Ishikawa (cell line): Measurements from ENCODE around the gene BANP.

Experiments
- CEBPB ChIP-seq: IDR thresholded peaks from 2 replicates; pipeline ENCODE4 v1.6.1; 2012
- CREB1 ChIP-seq: IDR thresholded peaks from 2 replicates; pipeline ENCODE4 v1.6.1; 2012; ENCODE audit warnings: low read depth
- EGR1 ChIP-seq: IDR thresholded peaks from 2 replicates; pipeline ENCODE4 v1.6.1; 2012
- EP300 ChIP-seq: IDR thresholded peaks from 2 replicates; pipeline ENCODE4 v1.6.1; 2012; ENCODE audit warnings: borderline replicate concordance
- FOXM1 ChIP-seq: IDR thresholded peaks from 2 replicates; pipeline ENCODE4 v1.6.1; 2012; ENCODE audit warnings: low read depth, borderline replicate concordance
- MAX ChIP-seq: IDR thresholded peaks from 2 replicates; pipeline ENCODE4 v1.6.1; 2012
- NFIC ChIP-seq: IDR thresholded peaks from 2 replicates; pipeline ENCODE4 v1.6.1; 2012
- RAD21 ChIP-seq: IDR thresholded peaks from 2 replicates; pipeline ENCODE4 v1.6.1; 2012; ENCODE audit warnings: low read depth
- REST ChIP-seq: IDR thresholded peaks from 2 replicates; pipeline ENCODE4 v1.6.1; 2012; ENCODE audit warnings: low read depth, mild to moderate bottlenecking
- TAF1 ChIP-seq: IDR thresholded peaks from 2 replicates; pipeline ENCODE4 v1.6.1; 2012; ENCODE audit warnings: low read depth, mild to moderate bottlenecking
- TCF12 ChIP-seq: IDR thresholded peaks from 2 replicates; pipeline ENCODE4 v1.6.1; 2012; ENCODE audit warnings: low read depth
- TEAD4 ChIP-seq: IDR thresholded peaks from 2 replicates; pipeline ENCODE4 v1.6.1; 2012
- YY1 ChIP-seq: IDR thresholded peaks from 2 replicates; pipeline ENCODE4 v1.6.1; 2012; ENCODE audit warnings: low read depth
- ZBTB7A ChIP-seq: IDR thresholded peaks from 2 replicates; pipeline ENCODE4 v1.6.1; 2012; ENCODE audit warnings: low read depth
- TF ChIP-seq, protein P1 (sequence below): IDR thresholded peaks from 2 replicates; pipeline ENCODE4 v1.6.1; 2012

BANP gene

GRCh38 chr16:88023786-88024185, 72.6 kb downstream of the BANP start:
- TF ChIP-seq, protein P1, sequence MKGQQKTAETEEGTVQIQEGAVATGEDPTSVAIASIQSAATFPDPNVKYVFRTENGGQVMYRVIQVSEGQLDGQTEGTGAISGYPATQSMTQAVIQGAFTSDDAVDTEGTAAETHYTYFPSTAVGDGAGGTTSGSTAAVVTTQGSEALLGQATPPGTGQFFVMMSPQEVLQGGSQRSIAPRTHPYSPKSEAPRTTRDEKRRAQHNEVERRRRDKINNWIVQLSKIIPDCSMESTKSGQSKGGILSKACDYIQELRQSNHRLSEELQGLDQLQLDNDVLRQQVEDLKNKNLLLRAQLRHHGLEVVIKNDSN: no peak
- TF ChIP-seq CEBPB (no peak), NFIC (no peak), MAX (no peak), YY1 (no peak)

- TF ChIP-seq RAD21: peak; percentile 23; the same call in 1 of the 2 replicates
Measured at GRCh38 chr16:88024491-88025085, 73.4 kb downstream of the BANP start.

GRCh38 chr16:88026964-88027938, 76.0 kb downstream of the BANP start:
- no peak for TF ChIP-seq TCF12
- TF ChIP-seq TAF1: no peak
- TF ChIP-seq MAX: no peak
- TF ChIP-seq FOXM1: no peak
- TF ChIP-seq ZBTB7A: no peak
- TF ChIP-seq TEAD4: no peak
- no peak for TF ChIP-seq EGR1
- no peak for TF ChIP-seq REST
- TF ChIP-seq YY1: no peak
- no peak for TF ChIP-seq RAD21
- no peak for TF ChIP-seq CEBPB
- TF ChIP-seq CREB1: no peak
- no peak for TF ChIP-seq NFIC
- no peak for TF ChIP-seq EP300
- TF ChIP-seq, protein P1: no peak

DNA sequence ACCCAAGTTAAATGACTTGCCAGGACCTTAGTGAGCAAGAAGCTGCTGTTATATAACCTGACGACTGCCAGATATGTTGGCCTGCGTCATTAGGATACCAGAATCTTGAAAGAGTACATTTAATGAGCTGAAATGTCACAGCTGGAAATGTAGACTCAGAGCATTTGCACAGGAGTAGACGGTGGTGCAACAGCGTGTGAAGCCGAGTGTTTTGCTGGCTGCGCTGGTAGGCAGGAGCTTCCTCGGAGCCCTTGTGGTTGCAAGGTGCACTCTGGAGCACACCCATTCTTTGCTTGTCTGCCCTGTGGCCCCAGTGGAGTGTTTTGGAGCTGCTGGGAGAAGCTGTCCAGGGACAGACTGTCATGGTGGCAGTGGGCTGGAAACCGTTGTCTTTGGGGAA, 79.3 kb downstream of the BANP start:
- TF ChIP-seq NFIC (no peak), CREB1 (no peak), EP300 (no peak), TAF1 (no peak), REST (no peak)

- no peak for TF ChIP-seq TAF1
- TF ChIP-seq FOXM1: no peak
- TF ChIP-seq TCF12: no peak
- TF ChIP-seq TEAD4: no peak
- no peak for TF ChIP-seq NFIC
- no peak for TF ChIP-seq MAX
- TF ChIP-seq RAD21: no peak
- no peak for TF ChIP-seq YY1
- TF ChIP-seq, protein P1: no peak
- no peak for TF ChIP-seq EGR1
- no peak for TF ChIP-seq EP300
- no peak for TF ChIP-seq REST
- TF ChIP-seq ZBTB7A: no peak
- no peak for TF ChIP-seq CEBPB
- TF ChIP-seq CREB1: no peak
Measured at GRCh38 chr16:88034770-88035169, 83.5 kb downstream of the BANP start.
